SK-N-SH (cell line): Measurements from ENCODE around the gene LHFPL4. TPM values are rescaled to one million over a fixed set of nuclear protein-coding genes. Genes with fewer than 3 reads are reported as not detected.
"Not testable (repeated sequence)": the region's sequence is repeated elsewhere in the genome, so short reads cannot be mapped to it uniquely, and the experiment has no call there.

Experiments
- CTCF ChIA-PET: fragments of 300-600, 350-600 bp; formaldehyde crosslinking; extraction: SDS; loops from one replicate; lab custom pipeline; 2021; lab: Yijun Ruan, JAX
- POLR2A ChIA-PET: fragments of 350-600 bp; sonication (Branson Sonifier 250); formaldehyde crosslinking; extraction: SDS; loops from one replicate; lab custom pipeline; 2020; ENCODE audit warnings: antibody characterized with exemption, inconsistent platforms; lab: Yijun Ruan, JAX
- DNase-seq: peaks from one replicate; pipeline ENCODE4 v3.0.0; 2012
- H2AFZ ChIP-seq: fragments of 200-600 bp; sonication (generic); 2 replicates; pipeline ENCODE4 v1.8.1; 2016; ENCODE audit warnings: antibody characterized with exemption, mild to moderate bottlenecking, low read depth
- H3F3A ChIP-seq: fragments of 200-600 bp; sonication (generic); replicated peaks from 2 replicates; pipeline ENCODE3; 2016; ENCODE audit warnings: antibody characterized with exemption, mild to moderate bottlenecking; ENCODE audit not compliant: insufficient read depth
- H3K27ac ChIP-seq, 2 experiments: fragments of 200-500 bp in 1 of 2; fragments of 200-600 bp in 1 of 2; sonication (Bioruptor generic) in 1 of 2; sonication (generic), shearing (Covaris generic) in 1 of 2; 2 replicates each; pipeline versions ENCODE4 v1.5.1 to v1.6.1; 2014 to 2016; ENCODE audit warnings: low read depth in 2 of 2, inconsistent platforms in 1 of 2, low read length in 1 of 2, mild to moderate bottlenecking in 1 of 2, mixed read lengths in 1 of 2
- H3K27me3 ChIP-seq: fragments of 200-600 bp; sonication (generic), shearing (Covaris generic); 2 replicates; pipeline ENCODE4 v1.6.1; 2016; ENCODE audit warnings: mixed run types; ENCODE audit not compliant: insufficient read depth
- H3K36me3 ChIP-seq, 2 experiments: fragments of 200-500 bp in 1 of 2; fragments of 200-600 bp in 1 of 2; sonication (Bioruptor generic) in 1 of 2; sonication (generic) in 1 of 2; replicated peaks in 1 of 2; 2 replicates each; pipeline versions ENCODE3 to v1.5.1; 2014 to 2016; ENCODE audit warnings: low read length in 1 of 2, mild to moderate bottlenecking in 1 of 2; ENCODE audit not compliant: insufficient read depth in 2 of 2, control insufficient read depth in 1 of 2
- H3K4me1 ChIP-seq, 2 experiments: fragments of 200-500 bp in 1 of 2; fragments of 200-600 bp in 1 of 2; sonication (Bioruptor generic) in 1 of 2; sonication (generic), shearing (Covaris generic) in 1 of 2; 2 replicates each; pipeline versions ENCODE4 v1.5.1 to v1.6.1; 2014 to 2016; ENCODE audit warnings: low read depth in 1 of 2, low read length in 1 of 2, mixed run types in 1 of 2; ENCODE audit not compliant: insufficient read depth in 2 of 2, control insufficient read depth in 1 of 2
- H3K4me2 ChIP-seq: fragments of 200-600 bp; sonication (generic), shearing (Covaris generic); 2 replicates; pipeline ENCODE4 v1.6.1; 2017; ENCODE audit warnings: mixed run types
- H3K4me3 ChIP-seq, 2 experiments: fragments of 200-500 bp in 1 of 2; fragments of 200-600 bp in 1 of 2; sonication (Bioruptor generic) in 1 of 2; sonication (generic), shearing (Covaris generic) in 1 of 2; 2 replicates each; pipeline versions ENCODE4 v1.5.1 to v1.8.1; 2014 to 2016; ENCODE audit warnings: low read depth in 2 of 2, inconsistent platforms in 1 of 2, low read length in 1 of 2, mild to moderate bottlenecking in 1 of 2, mixed read lengths in 1 of 2, moderate library complexity in 1 of 2
- H3K79me2 ChIP-seq: fragments of 200-600 bp; sonication (generic); 2 replicates; pipeline ENCODE4 v1.8.1; 2017; ENCODE audit warnings: mild to moderate bottlenecking; ENCODE audit not compliant: insufficient read depth
- H3K9ac ChIP-seq: fragments of 200-600 bp; sonication (generic); 2 replicates; pipeline ENCODE4 v1.6.1; 2017; ENCODE audit warnings: mixed run types
- H3K9me2 ChIP-seq: fragments of 200-600 bp; sonication (generic); 2 replicates; pipeline ENCODE4 v1.6.1; 2017; ENCODE audit warnings: mixed run types
- H3K9me3 ChIP-seq: fragments of 200-600 bp; sonication (generic); 2 replicates; pipeline ENCODE4 v1.6.1; 2017; ENCODE audit warnings: mixed run types, mild to moderate bottlenecking, moderate library complexity
- H4K20me1 ChIP-seq: fragments of 200-600 bp; sonication (generic); 2 replicates; pipeline ENCODE4 v1.6.1; 2017; ENCODE audit warnings: mild to moderate bottlenecking, mixed run types; ENCODE audit not compliant: insufficient read depth
- FOXJ3 ChIP-seq: sonication (generic); formaldehyde crosslinking; IDR thresholded peaks from 2 replicates; pipeline ENCODE4 v1.5.1; 2020; ENCODE audit warnings: mild to moderate bottlenecking, missing genetic modification reagents
- GATA2 ChIP-seq: sonication (generic); formaldehyde crosslinking; IDR thresholded peaks from 2 replicates; pipeline ENCODE4 v1.5.0; 2020; ENCODE audit warnings: mild to moderate bottlenecking, missing genetic modification reagents
- MEF2A ChIP-seq: IDR thresholded peaks from 2 replicates; pipeline ENCODE4 v1.4.0; 2012; ENCODE audit warnings: low read depth, borderline replicate concordance
- RAD21 ChIP-seq: IDR thresholded peaks from 2 replicates; pipeline ENCODE4 v1.6.1; 2012; ENCODE audit warnings: mild to moderate bottlenecking, low read length
- RXRA ChIP-seq: IDR thresholded peaks from 2 replicates; pipeline ENCODE4 v1.4.0; 2012; ENCODE audit warnings: low read depth, mild to moderate bottlenecking, borderline replicate concordance
- TCF12 ChIP-seq: IDR thresholded peaks from 2 replicates; pipeline ENCODE4 v1.4.0; 2012
- WGBS: methylation state at CpG from one replicate; pipeline ENCODE4 v1.1.6; 2017; ENCODE audit warnings: low lambda C conversion rate; 5-methylcytosine and 5-hydroxymethylcytosine counted together
- polyA plus RNA-seq, 3 experiments: library from polyadenylated mRNA; depleted of rRNA; stranded (reverse); fragments of >200 nt; gene quantifications; 2 replicates each; pipeline ENCODE4 v1.2.3, GENCODE V29; 2012
- TF ChIP-seq, protein P1 (sequence below): fragments of 150-350 bp; IDR thresholded peaks from 2 replicates; pipeline ENCODE4 v1.6.1; 2016; ENCODE audit warnings: mild to moderate bottlenecking, low read depth, low read length
- TF ChIP-seq, protein P2 (sequence below): IDR thresholded peaks from 2 replicates; pipeline ENCODE4 v1.6.1; 2012; ENCODE audit warnings: mild to moderate bottlenecking, low read depth, low read length, moderate library complexity
- TF ChIP-seq, protein P3 (sequence below): IDR thresholded peaks from 2 replicates; pipeline ENCODE4 v1.4.0; 2012; ENCODE audit warnings: low read depth, borderline replicate concordance
- TF ChIP-seq, protein P4 (sequence below): fragments of 200-600 bp; sonication (generic); IDR thresholded peaks from 2 replicates; pipeline ENCODE4 v1.6.1; 2017; ENCODE audit warnings: antibody characterized with exemption, mild to moderate bottlenecking, moderate library complexity
- TF ChIP-seq, protein P5 (sequence below): IDR thresholded peaks from 2 replicates; pipeline ENCODE4 v1.4.0; 2012; ENCODE audit warnings: low read depth, borderline replicate concordance

LHFPL4 gene
- polyA plus RNA-seq, 1 of the 3 experiments (the other 2 are of a cell fraction) = 0.39 TPM

DNA sequence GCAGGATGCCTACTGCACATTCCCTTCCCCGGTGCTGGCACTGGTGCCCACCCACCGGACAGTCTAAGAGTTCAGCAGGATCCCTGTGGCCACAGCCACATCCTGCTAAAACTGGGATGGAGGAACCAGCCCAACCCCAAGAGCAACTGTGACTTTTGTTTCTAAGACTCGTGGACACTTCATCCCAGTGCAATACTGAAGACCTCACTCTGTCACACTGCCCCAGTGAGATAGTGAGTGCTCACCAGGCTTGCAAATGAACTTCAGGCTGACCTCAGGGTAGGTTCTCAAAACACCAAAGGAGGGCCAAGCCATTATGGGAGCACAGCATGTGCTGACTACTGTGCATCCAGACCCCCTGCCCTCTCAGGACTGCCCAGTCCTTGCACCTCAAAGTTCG is 49.0 kb upstream of the LHFPL4 start:
- no peaks in the 10 kb centered on the region for H3F3A ChIP-seq
- H3K9ac ChIP-seq = no peak overlapping the region
- H3K27ac ChIP-seq = no peak overlapping the region
- H3K9me3 ChIP-seq = peaks cover 4% of the 10 kb centered on the region; the same call in 1 of the 2 replicates
- no peak for DNase-seq
- H3K36me3 ChIP-seq = no peaks in the 10 kb centered on the region
- no peak overlapping the region for H3K4me3 ChIP-seq
- H3K27me3 ChIP-seq = no peaks in the 10 kb centered on the region
- no peaks in the 10 kb centered on the region for H4K20me1 ChIP-seq
- CTCF ChIA-PET = no interaction called here
- TF ChIP-seq, protein P1, sequence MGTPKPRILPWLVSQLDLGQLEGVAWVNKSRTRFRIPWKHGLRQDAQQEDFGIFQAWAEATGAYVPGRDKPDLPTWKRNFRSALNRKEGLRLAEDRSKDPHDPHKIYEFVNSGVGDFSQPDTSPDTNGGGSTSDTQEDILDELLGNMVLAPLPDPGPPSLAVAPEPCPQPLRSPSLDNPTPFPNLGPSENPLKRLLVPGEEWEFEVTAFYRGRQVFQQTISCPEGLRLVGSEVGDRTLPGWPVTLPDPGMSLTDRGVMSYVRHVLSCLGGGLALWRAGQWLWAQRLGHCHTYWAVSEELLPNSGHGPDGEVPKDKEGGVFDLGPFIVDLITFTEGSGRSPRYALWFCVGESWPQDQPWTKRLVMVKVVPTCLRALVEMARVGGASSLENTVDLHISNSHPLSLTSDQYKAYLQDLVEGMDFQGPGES = no peak
- TF ChIP-seq FOXJ3 (CRISPR knock-in tag) (no peak), RXRA (no peak)
- TF ChIP-seq, protein P2, sequence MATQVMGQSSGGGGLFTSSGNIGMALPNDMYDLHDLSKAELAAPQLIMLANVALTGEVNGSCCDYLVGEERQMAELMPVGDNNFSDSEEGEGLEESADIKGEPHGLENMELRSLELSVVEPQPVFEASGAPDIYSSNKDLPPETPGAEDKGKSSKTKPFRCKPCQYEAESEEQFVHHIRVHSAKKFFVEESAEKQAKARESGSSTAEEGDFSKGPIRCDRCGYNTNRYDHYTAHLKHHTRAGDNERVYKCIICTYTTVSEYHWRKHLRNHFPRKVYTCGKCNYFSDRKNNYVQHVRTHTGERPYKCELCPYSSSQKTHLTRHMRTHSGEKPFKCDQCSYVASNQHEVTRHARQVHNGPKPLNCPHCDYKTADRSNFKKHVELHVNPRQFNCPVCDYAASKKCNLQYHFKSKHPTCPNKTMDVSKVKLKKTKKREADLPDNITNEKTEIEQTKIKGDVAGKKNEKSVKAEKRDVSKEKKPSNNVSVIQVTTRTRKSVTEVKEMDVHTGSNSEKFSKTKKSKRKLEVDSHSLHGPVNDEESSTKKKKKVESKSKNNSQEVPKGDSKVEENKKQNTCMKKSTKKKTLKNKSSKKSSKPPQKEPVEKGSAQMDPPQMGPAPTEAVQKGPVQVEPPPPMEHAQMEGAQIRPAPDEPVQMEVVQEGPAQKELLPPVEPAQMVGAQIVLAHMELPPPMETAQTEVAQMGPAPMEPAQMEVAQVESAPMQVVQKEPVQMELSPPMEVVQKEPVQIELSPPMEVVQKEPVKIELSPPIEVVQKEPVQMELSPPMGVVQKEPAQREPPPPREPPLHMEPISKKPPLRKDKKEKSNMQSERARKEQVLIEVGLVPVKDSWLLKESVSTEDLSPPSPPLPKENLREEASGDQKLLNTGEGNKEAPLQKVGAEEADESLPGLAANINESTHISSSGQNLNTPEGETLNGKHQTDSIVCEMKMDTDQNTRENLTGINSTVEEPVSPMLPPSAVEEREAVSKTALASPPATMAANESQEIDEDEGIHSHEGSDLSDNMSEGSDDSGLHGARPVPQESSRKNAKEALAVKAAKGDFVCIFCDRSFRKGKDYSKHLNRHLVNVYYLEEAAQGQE = no peak
- H3K79me2 ChIP-seq = no peaks in the 10 kb centered on the region
- 100% methylated on average over 1 of the region's 4 CpGs for WGBS
- H2AFZ ChIP-seq = no peak overlapping the region
- H3K9me2 ChIP-seq = no peaks in the 10 kb centered on the region
- no peaks in the 10 kb centered on the region for H3K4me1 ChIP-seq
- POLR2A ChIA-PET = no interaction called here
- no peak overlapping the region for H3K4me2 ChIP-seq

DNA sequence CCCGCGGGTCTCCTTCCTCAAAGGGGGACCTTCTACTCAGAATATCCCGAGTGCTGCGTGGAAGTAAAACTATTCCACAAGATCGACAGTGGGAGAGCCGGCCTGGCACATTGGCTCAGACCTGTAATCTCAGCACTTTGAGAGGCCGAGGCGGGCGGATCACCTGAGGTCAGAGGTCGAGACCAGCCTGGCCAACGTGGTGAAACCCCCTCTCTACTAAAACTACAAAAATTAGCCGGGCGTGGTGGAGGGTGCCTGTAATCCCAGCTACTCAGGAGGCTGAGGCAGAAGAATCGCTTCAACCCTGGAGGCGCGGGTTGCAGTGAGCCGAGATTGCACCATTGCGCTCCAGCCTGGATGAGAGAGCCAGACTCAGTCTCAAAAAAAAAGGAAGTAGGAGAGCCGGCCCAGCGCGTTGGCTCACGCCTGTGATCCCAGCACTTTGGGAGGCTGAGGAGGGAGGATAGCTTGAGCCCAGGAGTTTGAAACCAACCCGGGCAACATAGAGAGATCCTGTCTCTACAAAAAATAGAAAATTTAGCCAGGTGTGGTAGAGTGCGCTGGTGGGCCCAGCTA is 47.5 kb upstream of the LHFPL4 start:
- H3K4me1 ChIP-seq, H2AFZ ChIP-seq, H3K27me3 ChIP-seq, H3K4me2 ChIP-seq, H3K79me2 ChIP-seq, H3K27ac ChIP-seq, H3K9ac ChIP-seq, H3K9me2 ChIP-seq, H3K36me3 ChIP-seq, H3K9me3 ChIP-seq, DNase-seq, H3F3A ChIP-seq, H3K4me3 ChIP-seq, H4K20me1 ChIP-seq, POLR2A ChIA-PET: not testable (repeated sequence)
- CTCF ChIA-PET = interaction anchor here (0.9 kb wide), 1 partner anchor 48 kb away, joined by 3 read pairs; no protein-coding TSS in a partner anchor
- WGBS = 77% methylated on average over 24 of the region's 24 CpGs

DNA sequence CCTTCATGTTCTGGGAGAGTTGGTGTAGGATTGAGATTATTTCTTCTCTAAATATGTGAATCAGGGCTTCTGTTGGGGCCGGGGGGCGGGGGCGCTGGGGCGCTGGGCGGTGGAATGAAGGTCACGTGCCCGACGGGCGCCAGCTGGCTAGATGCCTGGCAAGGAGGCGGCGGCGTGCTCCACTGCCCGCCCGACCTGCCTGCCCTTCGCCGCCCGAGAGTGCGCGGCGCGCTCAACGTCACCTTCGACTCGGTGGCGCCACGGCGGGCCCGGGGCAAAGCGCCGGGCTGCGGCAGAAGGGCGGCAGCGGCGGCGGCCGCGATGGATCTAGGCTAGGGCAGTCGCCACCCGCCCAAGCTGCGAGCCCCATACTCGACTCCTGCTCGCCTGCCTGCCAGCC is 47.0 kb upstream of the LHFPL4 start:
- H3K9ac ChIP-seq = no peak overlapping the region
- peak; percentile 73 for DNase-seq
- no peaks in the 10 kb centered on the region for H3K9me2 ChIP-seq
- no peaks in the 10 kb centered on the region for H3K79me2 ChIP-seq
- H2AFZ ChIP-seq = no peak overlapping the region
- CTCF ChIA-PET = no interaction called here
- peaks cover 4% of the 10 kb centered on the region; the same call in 1 of the 2 replicates for H3K9me3 ChIP-seq
- 45% methylated on average over 25 of the region's 42 CpGs for WGBS
- H3K4me3 ChIP-seq = no peak overlapping the region; a peak in 1 of 4 replicates
- H4K20me1 ChIP-seq = no peaks in the 10 kb centered on the region
- no peak overlapping the region for H3K27ac ChIP-seq
- H3K36me3 ChIP-seq = no peaks in the 10 kb centered on the region
- no peak overlapping the region for H3K4me2 ChIP-seq
- no peaks in the 10 kb centered on the region for H3K4me1 ChIP-seq
- no peaks in the 10 kb centered on the region for H3K27me3 ChIP-seq
- POLR2A ChIA-PET = no interaction called here
- H3F3A ChIP-seq = no peaks in the 10 kb centered on the region
- no peak for TF ChIP-seq RAD21
- TF ChIP-seq, protein P3, sequence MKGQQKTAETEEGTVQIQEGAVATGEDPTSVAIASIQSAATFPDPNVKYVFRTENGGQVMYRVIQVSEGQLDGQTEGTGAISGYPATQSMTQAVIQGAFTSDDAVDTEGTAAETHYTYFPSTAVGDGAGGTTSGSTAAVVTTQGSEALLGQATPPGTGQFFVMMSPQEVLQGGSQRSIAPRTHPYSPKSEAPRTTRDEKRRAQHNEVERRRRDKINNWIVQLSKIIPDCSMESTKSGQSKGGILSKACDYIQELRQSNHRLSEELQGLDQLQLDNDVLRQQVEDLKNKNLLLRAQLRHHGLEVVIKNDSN = peak; percentile 37; the same call in 1 of the 2 replicates
- no peak for TF ChIP-seq TCF12
- no peak for TF ChIP-seq MEF2A
- TF ChIP-seq GATA2 = no peak
- TF ChIP-seq, protein P4, sequence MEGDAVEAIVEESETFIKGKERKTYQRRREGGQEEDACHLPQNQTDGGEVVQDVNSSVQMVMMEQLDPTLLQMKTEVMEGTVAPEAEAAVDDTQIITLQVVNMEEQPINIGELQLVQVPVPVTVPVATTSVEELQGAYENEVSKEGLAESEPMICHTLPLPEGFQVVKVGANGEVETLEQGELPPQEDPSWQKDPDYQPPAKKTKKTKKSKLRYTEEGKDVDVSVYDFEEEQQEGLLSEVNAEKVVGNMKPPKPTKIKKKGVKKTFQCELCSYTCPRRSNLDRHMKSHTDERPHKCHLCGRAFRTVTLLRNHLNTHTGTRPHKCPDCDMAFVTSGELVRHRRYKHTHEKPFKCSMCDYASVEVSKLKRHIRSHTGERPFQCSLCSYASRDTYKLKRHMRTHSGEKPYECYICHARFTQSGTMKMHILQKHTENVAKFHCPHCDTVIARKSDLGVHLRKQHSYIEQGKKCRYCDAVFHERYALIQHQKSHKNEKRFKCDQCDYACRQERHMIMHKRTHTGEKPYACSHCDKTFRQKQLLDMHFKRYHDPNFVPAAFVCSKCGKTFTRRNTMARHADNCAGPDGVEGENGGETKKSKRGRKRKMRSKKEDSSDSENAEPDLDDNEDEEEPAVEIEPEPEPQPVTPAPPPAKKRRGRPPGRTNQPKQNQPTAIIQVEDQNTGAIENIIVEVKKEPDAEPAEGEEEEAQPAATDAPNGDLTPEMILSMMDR = no peak
- TF ChIP-seq, protein P5, sequence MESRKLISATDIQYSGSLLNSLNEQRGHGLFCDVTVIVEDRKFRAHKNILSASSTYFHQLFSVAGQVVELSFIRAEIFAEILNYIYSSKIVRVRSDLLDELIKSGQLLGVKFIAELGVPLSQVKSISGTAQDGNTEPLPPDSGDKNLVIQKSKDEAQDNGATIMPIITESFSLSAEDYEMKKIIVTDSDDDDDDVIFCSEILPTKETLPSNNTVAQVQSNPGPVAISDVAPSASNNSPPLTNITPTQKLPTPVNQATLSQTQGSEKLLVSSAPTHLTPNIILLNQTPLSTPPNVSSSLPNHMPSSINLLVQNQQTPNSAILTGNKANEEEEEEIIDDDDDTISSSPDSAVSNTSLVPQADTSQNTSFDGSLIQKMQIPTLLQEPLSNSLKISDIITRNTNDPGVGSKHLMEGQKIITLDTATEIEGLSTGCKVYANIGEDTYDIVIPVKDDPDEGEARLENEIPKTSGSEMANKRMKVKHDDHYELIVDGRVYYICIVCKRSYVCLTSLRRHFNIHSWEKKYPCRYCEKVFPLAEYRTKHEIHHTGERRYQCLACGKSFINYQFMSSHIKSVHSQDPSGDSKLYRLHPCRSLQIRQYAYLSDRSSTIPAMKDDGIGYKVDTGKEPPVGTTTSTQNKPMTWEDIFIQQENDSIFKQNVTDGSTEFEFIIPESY = no peak
